Heart left ventricle (tissue), 13 donors: ENCODE results near the gene SIGLEC15.

Source experiments
- CTCF ChIP-seq, 12 donors: fragments of 200-600 bp; sonication (generic) in 4 of 12; IDR thresholded peaks; one replicate each; pipeline versions ENCODE4 v1.5.0 to v1.8.0; 2018 to 2022; ENCODE audit warnings: antibody characterized with exemption in 12 of 12, mild to moderate bottlenecking in 5 of 12
- POLR2A ChIP-seq, 2 donors: fragments of 450-650 bp; IDR thresholded peaks; one replicate each; pipeline ENCODE4 v1.6.1; 2017; ENCODE audit warnings: antibody characterized with exemption in 2 of 2, mild to moderate bottlenecking in 2 of 2, moderate library complexity in 2 of 2
- donor health status: ischemic (EF 13 %, LVEDD 7.1; RV severe dilation, severe dysfunction).
- donor health status: DM: no; HTN: yes; CAD: no.
- donor health status: DM: no; HTN: no; CAD: no.
- donor health status: ischemic (EF 25% LVEDD 6.9; RV normal size, moderate dysfunction).
- donor health status: ischemic (EF 25% LVEDD 5.7; RV mildly dilated, moderate dysfunction).
- donor health status: ischemic (EF 35%, LVEDD 5.7; RV mildly dilated, moderate dysfunction).
- donor health status: nonischemic (EF 11% LVEDD 7.7; RV severe dilation, severe dysfunction).
- donor health status: DM: yes; HTN: yes; CAD: no.
- donor health status: PGD.
- donor health status: ischemic (EF 29% LVEDD 5.4; RV normal size, mild dysfunction).
- donor health status: nonischemic (EF 23%, LVEDD 6.1; RV moderate dilation, normal function).

- no peak for TF ChIP-seq POLR2A (IDR thresholded peaks at IDR 0.05)
- no peak for TF ChIP-seq CTCF (IDR thresholded peaks at IDR 0.05)
These were observed 48.1 kb upstream of the SIGLEC15 start for GRCh38 chr18:45777393-45777792.
